Hepatocyte (in vitro differentiated cells): ENCODE measurements around the gene HLF.

ENCODE experiments used
- CTCF ChIP-seq: fragments of 200-600 bp; sonication (generic); IDR thresholded peaks from 2 replicates; pipeline ENCODE4 v1.5.1; 2016; ENCODE audit warnings: antibody characterized with exemption, mild to moderate bottlenecking; ENCODE audit not compliant: poor library complexity
- EZH2 ChIP-seq: fragments of 200-600 bp; sonication (generic); IDR thresholded peaks from 2 replicates; pipeline ENCODE4 v1.6.1; 2016; ENCODE audit warnings: antibody characterized with exemption, mild to moderate bottlenecking, borderline replicate concordance
- EZH2phosphoT487 ChIP-seq: fragments of 200-600 bp; sonication (generic); IDR thresholded peaks from one replicate; pipeline ENCODE4 v1.6.1; 2018; ENCODE audit warnings: antibody characterized with exemption, mild to moderate bottlenecking, low read depth, moderate library complexity; ENCODE audit not compliant: unreplicated experiment, severe bottlenecking

- TF ChIP-seq CTCF (no peak), EZH2phosphoT487 (no peak), EZH2 (no peak)
Measured at GRCh38 chr17:55280212-55280611, 15.5 kb downstream of the HLF start.
